ENCODE data around the gene MAPKAPK5.

MAPKAPK5 gene

DNA sequence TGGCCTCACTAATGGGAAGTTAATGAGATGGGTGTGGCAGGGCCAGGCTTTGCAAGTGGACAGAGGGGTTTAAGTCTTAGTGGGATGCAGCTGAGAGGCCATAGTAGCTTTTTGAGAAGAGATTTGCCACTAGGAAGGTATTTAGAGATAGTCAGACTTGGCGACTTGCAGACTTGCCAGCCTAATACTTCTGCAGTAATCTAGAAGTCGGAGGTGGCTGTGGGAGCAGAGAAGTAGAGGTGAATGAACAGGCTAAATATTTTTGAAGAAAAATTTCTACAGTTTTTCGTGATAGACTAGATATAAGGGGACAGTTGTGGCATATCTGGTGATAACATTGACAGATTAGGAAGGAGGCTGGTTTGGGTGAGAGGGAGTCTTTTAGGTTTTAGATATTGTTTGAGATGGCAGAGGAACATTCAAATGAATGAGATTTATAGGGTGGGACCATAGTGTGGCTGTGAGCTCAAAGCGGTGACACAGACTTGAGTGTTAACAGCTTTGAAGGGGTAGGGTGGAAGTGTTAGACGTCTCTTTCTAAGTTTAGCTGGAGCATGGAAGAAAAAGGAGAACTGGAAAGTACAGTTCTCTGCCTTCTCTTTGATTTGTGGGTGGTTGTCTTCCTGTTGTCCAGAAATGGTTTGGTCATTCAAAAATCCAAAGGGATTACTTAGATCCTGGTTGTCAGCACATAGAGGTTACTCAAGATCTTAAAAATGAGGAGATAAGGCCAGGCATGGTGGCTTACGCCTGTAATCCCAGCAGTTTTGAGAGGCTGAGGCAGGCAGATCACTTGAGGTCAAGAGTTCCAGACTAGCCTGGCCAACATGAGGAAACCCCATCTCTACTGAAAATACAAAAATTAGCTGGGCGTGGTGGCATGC, 44.9 kb downstream of the MAPKAPK5 start:
- Histone ChIP-seq H3K9me3 (ENCODE audit: control insufficient read depth, low read length) (no peaks in the 10 kb centered on the region), H3K4me1 (ENCODE audit: control insufficient read depth, insufficient read depth, low read length, poor library complexity, severe bottlenecking) (no peaks in the 10 kb centered on the region), H3K36me3 (ENCODE audit: control insufficient read depth, insufficient read depth, low read length) (peaks cover 99% of the 10 kb centered on the region), H3K27ac (ENCODE audit: low read depth, low read length, severe bottlenecking) (no peak overlapping the region), H3K4me3 (ENCODE audit: extremely low read depth, insufficient read depth, low read length, poor library complexity, severe bottlenecking) (no peak overlapping the region)
- WGBS, 2 experiments (ENCODE audit: insufficient coverage in 2 of 2): 93 to 95% methylated on average over 7 of the region's 7 CpGs

DNA sequence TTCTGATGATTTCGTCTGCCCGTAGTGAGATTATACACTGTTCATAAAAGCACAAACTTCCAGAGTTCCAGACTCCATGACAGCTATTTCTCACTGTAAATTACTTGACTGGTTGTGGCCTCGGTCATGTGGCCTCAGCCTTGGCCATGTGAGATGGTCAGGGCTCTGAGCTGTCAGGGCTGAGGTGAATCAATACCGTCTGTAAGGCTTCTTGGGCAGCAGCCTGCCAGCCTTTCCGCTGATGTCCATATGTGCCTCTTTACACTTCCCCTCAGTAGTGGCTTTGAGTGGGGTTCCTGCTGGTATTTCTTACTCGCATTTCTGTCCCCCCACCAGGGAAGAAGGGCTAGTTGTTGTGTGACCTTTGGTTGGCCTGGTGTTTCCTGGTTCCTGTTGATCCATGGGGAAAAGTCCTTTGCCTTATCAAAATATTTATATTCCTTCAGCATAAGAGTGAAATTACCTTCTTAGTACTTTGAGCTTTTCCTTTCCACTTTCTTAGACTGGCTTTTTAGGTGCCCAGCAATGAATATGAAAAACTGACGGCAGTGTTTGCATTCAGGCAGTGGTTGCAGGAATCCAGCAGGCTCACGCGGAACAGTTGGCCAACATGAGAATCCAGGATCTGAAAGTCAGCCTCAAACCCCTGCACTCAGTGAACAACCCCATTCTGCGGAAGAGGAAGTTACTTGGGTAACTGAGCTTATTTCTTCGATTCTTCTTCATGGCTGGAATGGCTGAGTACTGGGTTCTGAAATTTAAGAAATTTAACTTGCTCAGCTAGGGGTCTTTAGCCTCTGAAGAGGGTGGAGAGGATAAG, 46.1 kb downstream of the MAPKAPK5 start:
- Histone ChIP-seq H3K4me1 (ENCODE audit: control insufficient read depth, insufficient read depth, low read length, poor library complexity, severe bottlenecking) (no peaks in the 10 kb centered on the region), H3K9me3 (ENCODE audit: control insufficient read depth, low read length) (no peaks in the 10 kb centered on the region), H3K36me3 (ENCODE audit: control insufficient read depth, insufficient read depth, low read length) (peaks cover 99% of the 10 kb centered on the region), H3K4me3 (ENCODE audit: extremely low read depth, insufficient read depth, low read length, poor library complexity, severe bottlenecking) (no peak overlapping the region), H3K27ac (ENCODE audit: low read depth, low read length, severe bottlenecking) (no peak overlapping the region)
- WGBS, 2 experiments (ENCODE audit: insufficient coverage in 2 of 2): 95 to 97% methylated on average over 7 to 8 of the region's 11 CpGs

- Histone ChIP-seq H3K27ac (ENCODE audit: low read depth, low read length, severe bottlenecking) (no peak overlapping the region), H3K4me3 (ENCODE audit: extremely low read depth, insufficient read depth, low read length, poor library complexity, severe bottlenecking) (no peak overlapping the region), H3K9me3 (ENCODE audit: control insufficient read depth, low read length) (no peaks in the 10 kb centered on the region), H3K4me1 (ENCODE audit: control insufficient read depth, insufficient read depth, low read length, poor library complexity, severe bottlenecking) (no peaks in the 10 kb centered on the region), H3K36me3 (ENCODE audit: control insufficient read depth, insufficient read depth, low read length) (peaks cover 90% of the 10 kb centered on the region)
- no CpG with 5 or more reads among the region's 2 CpGs for WGBS, 2 experiments (ENCODE audit: insufficient coverage in 2 of 2)
These were observed 51.3 kb downstream of the MAPKAPK5 start for GRCh38 chr12:111893287-111893686.

GRCh38 chr12:111894556-111894955, 52.5 kb downstream of the MAPKAPK5 start:
- Histone ChIP-seq H3K36me3 (ENCODE audit: control insufficient read depth, insufficient read depth, low read length) (peaks cover 87% of the 10 kb centered on the region), H3K4me3 (ENCODE audit: extremely low read depth, insufficient read depth, low read length, poor library complexity, severe bottlenecking) (no peak overlapping the region), H3K9me3 (ENCODE audit: control insufficient read depth, low read length) (no peaks in the 10 kb centered on the region), H3K4me1 (ENCODE audit: control insufficient read depth, insufficient read depth, low read length, poor library complexity, severe bottlenecking) (no peaks in the 10 kb centered on the region), H3K27ac (ENCODE audit: low read depth, low read length, severe bottlenecking) (no peak overlapping the region)
- 100% methylated on average over 1 of the region's 5 CpGs; no CpG with 5 or more reads in 1 of the 2 experiments for WGBS, 2 experiments (ENCODE audit: insufficient coverage in 2 of 2)

- peaks cover 68% of the 10 kb centered on the region for H3K36me3 ChIP-seq (ENCODE audit: control insufficient read depth, insufficient read depth, low read length)
- no peaks in the 10 kb centered on the region for H3K9me3 ChIP-seq (ENCODE audit: control insufficient read depth, low read length)
- H3K4me3 ChIP-seq (ENCODE audit: extremely low read depth, insufficient read depth, low read length, poor library complexity, severe bottlenecking): no peak overlapping the region
- H3K27ac ChIP-seq (ENCODE audit: low read depth, low read length, severe bottlenecking): no peak overlapping the region
- 83 to 100% methylated on average over 1 to 3 of the region's 4 CpGs for WGBS, 2 experiments (ENCODE audit: insufficient coverage in 2 of 2)
- H3K4me1 ChIP-seq (ENCODE audit: control insufficient read depth, insufficient read depth, low read length, poor library complexity, severe bottlenecking): no peaks in the 10 kb centered on the region
These were observed 59.2 kb downstream of the MAPKAPK5 start for GRCh38 chr12:111901182-111901581.

DNA sequence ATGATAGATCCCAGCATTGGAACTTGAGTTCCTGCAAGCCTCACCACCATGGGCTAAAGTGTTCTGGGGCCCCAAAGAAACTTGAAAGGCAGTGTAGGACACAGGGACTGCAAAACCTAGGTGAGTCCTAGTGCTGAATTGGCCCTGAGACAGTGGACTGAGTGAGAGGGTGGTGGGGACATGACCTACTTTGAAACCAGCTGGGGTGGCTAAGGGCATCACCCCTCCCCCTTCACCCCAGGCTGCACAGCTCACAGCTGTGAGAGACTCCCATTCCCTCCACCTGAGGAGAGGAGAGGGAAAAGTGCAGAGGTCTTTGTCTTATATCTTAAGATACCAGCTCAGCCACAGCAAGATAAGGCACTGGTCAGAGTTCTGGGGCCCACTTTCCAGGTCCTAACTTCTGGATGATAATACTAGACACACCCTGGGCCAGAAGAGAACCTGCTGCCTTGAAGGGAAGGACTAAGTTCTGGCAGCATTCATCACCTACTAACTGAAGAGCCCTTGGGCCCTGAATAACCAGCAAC, 62.5 kb downstream of the MAPKAPK5 start:
- Histone ChIP-seq H3K36me3 (ENCODE audit: control insufficient read depth, insufficient read depth, low read length) (peaks cover 45% of the 10 kb centered on the region), H3K4me1 (ENCODE audit: control insufficient read depth, insufficient read depth, low read length, poor library complexity, severe bottlenecking) (no peaks in the 10 kb centered on the region), H3K27ac (ENCODE audit: low read depth, low read length, severe bottlenecking) (no peak overlapping the region), H3K4me3 (ENCODE audit: extremely low read depth, insufficient read depth, low read length, poor library complexity, severe bottlenecking) (no peak overlapping the region), H3K9me3 (ENCODE audit: control insufficient read depth, low read length) (peaks cover 12% of the 10 kb centered on the region)

- H3K36me3 ChIP-seq (ENCODE audit: control insufficient read depth, insufficient read depth, low read length): peaks cover 38% of the 10 kb centered on the region
- H3K27ac ChIP-seq (ENCODE audit: low read depth, low read length, severe bottlenecking): no peak overlapping the region
- 90 to 100% methylated on average over 3 of the region's 3 CpGs for WGBS, 2 experiments (ENCODE audit: insufficient coverage in 2 of 2)
These were observed 63.5 kb downstream of the MAPKAPK5 start for GRCh38 chr12:111905502-111905901.

DNA sequence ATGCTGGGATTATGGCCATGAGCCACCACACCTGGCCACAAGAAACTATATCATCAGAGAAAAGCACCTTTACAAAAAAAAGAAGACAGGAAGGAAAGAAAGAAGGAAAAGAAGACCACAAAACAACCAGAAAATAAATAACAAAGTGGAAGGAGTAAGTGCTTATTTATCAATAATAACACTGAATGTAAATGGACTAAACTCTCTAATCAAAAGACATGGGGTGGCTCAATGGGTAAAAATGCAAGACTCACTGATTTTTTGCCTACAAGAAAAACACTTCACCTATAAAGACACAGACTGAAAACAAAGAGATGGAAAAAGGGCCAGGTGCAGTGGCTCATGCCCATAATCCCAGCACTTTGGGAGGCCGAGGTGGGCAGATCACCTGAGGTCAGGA, 65.7 kb downstream of the MAPKAPK5 start:
- WGBS, 2 experiments (ENCODE audit: insufficient coverage in 2 of 2): 71% methylated on average over 1 of the region's 1 CpG; no CpG with 5 or more reads in 1 of the 2 experiments
- peaks cover 12% of the 10 kb centered on the region for H3K9me3 ChIP-seq (ENCODE audit: control insufficient read depth, low read length)

More at GRCh38 chr12:111905502-111905901, 63.5 kb downstream of the MAPKAPK5 start:
- H3K4me1 ChIP-seq (ENCODE audit: control insufficient read depth, insufficient read depth, low read length, poor library complexity, severe bottlenecking): no peaks in the 10 kb centered on the region
- H3K9me3 ChIP-seq (ENCODE audit: control insufficient read depth, low read length): peaks cover 12% of the 10 kb centered on the region
- H3K4me3 ChIP-seq (ENCODE audit: extremely low read depth, insufficient read depth, low read length, poor library complexity, severe bottlenecking): no peak overlapping the region

DNA sequence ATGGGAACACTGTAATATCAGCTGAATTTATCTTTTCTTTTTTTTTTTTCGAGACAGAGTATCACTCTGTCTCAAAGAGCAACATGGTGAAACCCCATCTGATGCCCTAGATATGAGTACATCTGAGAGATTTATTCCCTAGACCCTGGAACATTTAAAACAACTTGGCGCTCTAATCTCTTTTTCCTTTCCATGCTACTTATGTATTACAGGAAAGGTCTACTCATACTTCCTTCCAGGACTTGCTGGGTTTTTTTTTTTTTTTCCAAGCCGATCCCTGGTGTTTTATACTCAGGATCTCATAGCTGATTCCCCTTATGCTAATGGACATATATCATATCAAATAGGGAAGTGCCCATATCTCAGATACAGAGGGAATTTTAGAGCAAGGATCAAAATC, 83.1 kb downstream of the MAPKAPK5 start:
- no peak overlapping the region for H3K4me3 ChIP-seq (ENCODE audit: extremely low read depth, insufficient read depth, low read length, poor library complexity, severe bottlenecking)
- H3K9me3 ChIP-seq (ENCODE audit: control insufficient read depth, low read length): no peaks in the 10 kb centered on the region
- H3K27ac ChIP-seq (ENCODE audit: low read depth, low read length, severe bottlenecking): no peak overlapping the region
- H3K36me3 ChIP-seq (ENCODE audit: control insufficient read depth, insufficient read depth, low read length): no peaks in the 10 kb centered on the region
- H3K4me1 ChIP-seq (ENCODE audit: control insufficient read depth, insufficient read depth, low read length, poor library complexity, severe bottlenecking): no peaks in the 10 kb centered on the region
- no CpG with 5 or more reads among the region's 3 CpGs for WGBS, 2 experiments (ENCODE audit: insufficient coverage in 2 of 2)

More for the DNA sequence above, 65.7 kb downstream of the MAPKAPK5 start:
- peaks cover 26% of the 10 kb centered on the region for H3K36me3 ChIP-seq (ENCODE audit: control insufficient read depth, insufficient read depth, low read length)
- H3K4me3 ChIP-seq (ENCODE audit: extremely low read depth, insufficient read depth, low read length, poor library complexity, severe bottlenecking): no peak overlapping the region
- H3K27ac ChIP-seq (ENCODE audit: low read depth, low read length, severe bottlenecking): no peak overlapping the region
- H3K4me1 ChIP-seq (ENCODE audit: control insufficient read depth, insufficient read depth, low read length, poor library complexity, severe bottlenecking): no peaks in the 10 kb centered on the region

GRCh38 chr12:111926631-111927030, 84.6 kb downstream of the MAPKAPK5 start:
- Histone ChIP-seq H3K4me1 (ENCODE audit: control insufficient read depth, insufficient read depth, low read length, poor library complexity, severe bottlenecking) (no peaks in the 10 kb centered on the region), H3K4me3 (ENCODE audit: extremely low read depth, insufficient read depth, low read length, poor library complexity, severe bottlenecking) (no peak overlapping the region), H3K36me3 (ENCODE audit: control insufficient read depth, insufficient read depth, low read length) (no peaks in the 10 kb centered on the region), H3K27ac (ENCODE audit: low read depth, low read length, severe bottlenecking) (no peak overlapping the region), H3K9me3 (ENCODE audit: control insufficient read depth, low read length) (no peaks in the 10 kb centered on the region)
- 86% methylated on average over 1 of the region's 2 CpGs; no CpG with 5 or more reads in 1 of the 2 experiments for WGBS, 2 experiments (ENCODE audit: insufficient coverage in 2 of 2)

Data from mesodermal cell (in vitro differentiated cells).